HEK293 (cell line): Measurements from ENCODE around the gene OXSR1.
"Not testable (repeated sequence)": the region's sequence is repeated elsewhere in the genome, so short reads cannot be mapped to it uniquely, and the experiment has no call there.

Experiments used
- CTCF ChIA-PET: fragments of 350-600 bp; formaldehyde crosslinking; extraction: SDS; loops from one replicate; lab custom pipeline; 2021; ENCODE audit warnings: antibody characterized with exemption; lab: Yijun Ruan, JAX
- POLR2A ChIA-PET: fragments of 300-600 bp; formaldehyde crosslinking; extraction: SDS; loops from one replicate; lab custom pipeline; 2020; ENCODE audit warnings: antibody characterized with exemption, inconsistent platforms; lab: Yijun Ruan, JAX
- H3K27ac ChIP-seq: fragments of 200-500 bp; sonication (Bioruptor generic); 2 replicates; pipeline ENCODE4 v1.5.1; 2014; ENCODE audit warnings: low read depth, low read length, control low read depth, inconsistent platforms; ENCODE audit errors: extremely low read depth
- H3K36me3 ChIP-seq, 2 experiments: fragments of 200-500 bp in 1 of 2; sonication (Bioruptor generic) in 1 of 2; 1 replicate in 1 of 2; 2 replicates in 1 of 2; pipeline ENCODE4 v1.5.1; 2014 to 2017; ENCODE audit warnings: inconsistent platforms in 2 of 2, low read length in 2 of 2; ENCODE audit not compliant: control insufficient read depth in 2 of 2, insufficient read depth in 1 of 2
- H3K4me1 ChIP-seq: fragments of 200-500 bp; sonication (Bioruptor generic); 2 replicates; pipeline ENCODE4 v1.5.1; 2014; ENCODE audit warnings: mild to moderate bottlenecking, low read length, inconsistent platforms; ENCODE audit not compliant: control insufficient read depth, insufficient read depth
- H3K4me3 ChIP-seq: 2 replicates; pipeline ENCODE4 v1.5.1; 2011; ENCODE audit warnings: low read depth, mild to moderate bottlenecking, control low read depth, low read length, moderate library complexity
- H3K9me3 ChIP-seq: fragments of 200-500 bp; sonication (Bioruptor generic); 2 replicates; pipeline ENCODE4 v1.5.1; 2014; ENCODE audit warnings: low read depth, low read length, inconsistent platforms; ENCODE audit not compliant: control insufficient read depth, insufficient read depth
- PBX3 ChIP-seq: sonication (generic); formaldehyde crosslinking; IDR thresholded peaks from 2 replicates; pipeline ENCODE4 v1.8.1; 2022; ENCODE audit warnings: mild to moderate bottlenecking, moderate library complexity, missing genetic modification reagents
- PRDM1 ChIP-seq: fragments of 450-650 bp; formaldehyde crosslinking; IDR thresholded peaks from 2 replicates; pipeline ENCODE4; 2016; ENCODE audit warnings: missing biosample characterization, missing genetic modification characterization
- PRDM10 ChIP-seq: fragments of 450-650 bp; formaldehyde crosslinking; IDR thresholded peaks from 2 replicates; pipeline ENCODE4 v1.5.1; 2016; ENCODE audit warnings: missing biosample characterization, missing genetic modification characterization
- SP2 ChIP-seq: fragments of 450-650 bp; formaldehyde crosslinking; IDR thresholded peaks from 2 replicates; pipeline ENCODE4 v1.5.1; 2016; ENCODE audit warnings: missing biosample characterization, missing genetic modification characterization
- SP3 ChIP-seq: fragments of 450-650 bp; formaldehyde crosslinking; IDR thresholded peaks from 2 replicates; pipeline ENCODE4 v1.5.1; 2016; ENCODE audit warnings: missing biosample characterization, missing genetic modification characterization
- WT1 ChIP-seq: fragments of 450-650 bp; formaldehyde crosslinking; IDR thresholded peaks from 2 replicates; pipeline ENCODE4 v1.5.1; 2016; ENCODE audit warnings: missing biosample characterization, missing genetic modification characterization
- ZNF23 ChIP-seq: fragments of 450-650 bp; formaldehyde crosslinking; IDR thresholded peaks from 2 replicates; pipeline ENCODE4 v1.5.1; 2016; ENCODE audit warnings: missing biosample characterization, missing genetic modification characterization, borderline replicate concordance
- ZNF292 ChIP-seq: fragments of 450-650 bp; formaldehyde crosslinking; IDR thresholded peaks from 2 replicates; pipeline ENCODE4 v1.5.1; 2016; ENCODE audit warnings: low read depth, missing biosample characterization, missing genetic modification characterization, borderline replicate concordance
- ZNF394 ChIP-seq: fragments of 450-650 bp; formaldehyde crosslinking; IDR thresholded peaks from 2 replicates; pipeline ENCODE4 v1.5.1; 2016; ENCODE audit warnings: missing biosample characterization, missing genetic modification characterization, mild to moderate bottlenecking, moderate library complexity, borderline replicate concordance
- ZNF426 ChIP-seq: fragments of 450-650 bp; formaldehyde crosslinking; IDR thresholded peaks from 2 replicates; pipeline ENCODE4 v1.5.1; 2017; ENCODE audit warnings: missing biosample characterization, missing genetic modification characterization, mild to moderate bottlenecking, inconsistent platforms, moderate library complexity
- ZNF560 ChIP-seq: fragments of 450-650 bp; formaldehyde crosslinking; IDR thresholded peaks from 2 replicates; pipeline ENCODE4 v1.5.1; 2017; ENCODE audit warnings: missing biosample characterization, missing genetic modification characterization, borderline replicate concordance
- ZNF626 ChIP-seq: fragments of 450-650 bp; sonication (Bioruptor Pico); formaldehyde crosslinking; IDR thresholded peaks from 2 replicates; pipeline ENCODE4 v1.5.1; 2018; ENCODE audit warnings: missing biosample characterization, missing genetic modification characterization, inconsistent platforms
- ZNF645 ChIP-seq: fragments of 450-650 bp; formaldehyde crosslinking; IDR thresholded peaks from 2 replicates; pipeline ENCODE4; 2016; ENCODE audit warnings: missing biosample characterization, missing genetic modification characterization

OXSR1 gene

GRCh38 chr3:38133209-38133556 lies 32.2 kb upstream of the OXSR1 start:
- H3K36me3 ChIP-seq = peaks cover 4 to 68% of the 10 kb centered on the region in 2 experiments; a peak in 2 of 3 replicates
- no peaks in the 10 kb centered on the region for H3K9me3 ChIP-seq
- POLR2A ChIA-PET = interaction anchor here (1.1 kb wide), 1 partner anchor 31 kb away, joined by 3 read pairs; no protein-coding TSS in a partner anchor
- CTCF ChIA-PET = interaction anchor here (0.7 to 1.3 kb wide), 2 partner anchors 45 to 95 kb away, joined by 3 read pairs; no protein-coding TSS in a partner anchor
- no peaks in the 10 kb centered on the region for H3K4me1 ChIP-seq
- TF ChIP-seq ZNF426 (tag by site-specific recombination) (no peak), PRDM10 (tag by site-specific recombination) (peak; percentile 43)
- H3K27ac ChIP-seq = no peak overlapping the region
- H3K4me3 ChIP-seq = no peak overlapping the region

- Histone ChIP-seq H3K4me1 (no peaks in the 10 kb centered on the region), H3K27ac (no peak overlapping the region), H3K36me3 (peaks cover 4 to 64% of the 10 kb centered on the region in 2 experiments; a peak in 2 of 3 replicates), H3K9me3 (no peaks in the 10 kb centered on the region), H3K4me3 (no peak overlapping the region)
- ChIA-PET CTCF (interaction anchor here (0.7 to 1.3 kb wide), 2 partner anchors 45 to 95 kb away, joined by 3 read pairs; no protein-coding TSS in a partner anchor), POLR2A (interaction anchor here (1.1 kb wide), 1 partner anchor 31 kb away, joined by 3 read pairs; no protein-coding TSS in a partner anchor)
- no peak for TF ChIP-seq ZNF394 (tag by site-specific recombination)
- no peak for TF ChIP-seq ZNF292 (tag by site-specific recombination)
- no peak for TF ChIP-seq WT1 (tag by site-specific recombination)
- TF ChIP-seq PRDM1 (tag by site-specific recombination) = no peak
- no peak for TF ChIP-seq PBX3 (CRISPR knock-in tag)
- TF ChIP-seq SP2 = no peak
- no peak for TF ChIP-seq ZNF560 (tag by site-specific recombination)
- no peak for TF ChIP-seq ZNF626 (tag by site-specific recombination)
- no peak for TF ChIP-seq ZNF645
- TF ChIP-seq ZNF23 = no peak
- no peak for TF ChIP-seq SP3 (tag by site-specific recombination)
Measured at GRCh38 chr3:38133557-38134405, 31.6 kb upstream of the OXSR1 start.

GRCh38 chr3:38134517-38135143 lies 30.7 kb upstream of the OXSR1 start:
- H3K4me1 ChIP-seq, POLR2A ChIA-PET, H3K27ac ChIP-seq, CTCF ChIA-PET, H3K4me3 ChIP-seq, H3K9me3 ChIP-seq: not testable (repeated sequence)
- peaks cover 4 to 55% of the 10 kb centered on the region in 2 experiments; a peak in 2 of 3 replicates for H3K36me3 ChIP-seq

- CTCF ChIA-PET, H3K27ac ChIP-seq, H3K4me1 ChIP-seq, H3K9me3 ChIP-seq: not testable (repeated sequence)
- POLR2A ChIA-PET = interaction anchor here (1.5 to 3.5 kb wide), 6 partner anchors 15 to 320 kb away, joined by 3 to 48 read pairs (median 11); partner anchors contain the start of gene OXSR1
- Histone ChIP-seq H3K36me3 (peaks cover 0 to 45% of the 10 kb centered on the region in 2 experiments; a peak in 1 of 3 replicates), H3K4me3 (peak overlapping the region; percentile 83)
Measured at GRCh38 chr3:38135621-38136277, 29.6 kb upstream of the OXSR1 start.
